Activated gamma-delta T cell treated with anti-CD3 and anti-CD28 coated beads, Interleukin-2, amount 50 U/mL, for 16 hours (primary cell): Measurements from ENCODE around the gene DNAJC13.
"Not testable (repeated sequence)": the region's sequence is repeated elsewhere in the genome, so short reads cannot be mapped to it uniquely, and the experiment has no call there.

Experiments used
- DNase-seq: peaks from one replicate; pipeline ENCODE4 v3.0.0-alpha.2; 2020; ENCODE audit warnings: low read depth

DNAJC13 gene

GRCh38 chr3:132545471-132545870, 128.2 kb downstream of the DNAJC13 start:
- no peak for DNase-seq

GRCh38 chr3:132549169-132549568, 131.9 kb downstream of the DNAJC13 start:
- DNase-seq = no peak

- no peak for DNase-seq
Measured at GRCh38 chr3:132549890-132550578, 132.7 kb downstream of the DNAJC13 start.

GRCh38 chr3:132550579-132551305, 133.4 kb downstream of the DNAJC13 start:
- DNase-seq = no peak

GRCh38 chr3:132553826-132554225, 136.5 kb downstream of the DNAJC13 start:
- DNase-seq = no peak

GRCh38 chr3:132554437-132554836, 137.1 kb downstream of the DNAJC13 start:
- DNase-seq = no peak

- DNase-seq = no peak
Measured at GRCh38 chr3:132555306-132556035, 138.2 kb downstream of the DNAJC13 start.

GRCh38 chr3:132556036-132556386, 138.7 kb downstream of the DNAJC13 start:
- not testable (repeated sequence) for DNase-seq

- DNase-seq = no peak
Measured at GRCh38 chr3:132556508-132557159, 139.3 kb downstream of the DNAJC13 start.

GRCh38 chr3:132561003-132561402, 143.7 kb downstream of the DNAJC13 start:
- no peak for DNase-seq

- DNase-seq = no peak
Measured at GRCh38 chr3:132563420-132564069, 146.2 kb downstream of the DNAJC13 start.

GRCh38 chr3:132564070-132564465, 146.8 kb downstream of the DNAJC13 start:
- no peak for DNase-seq

- no peak for DNase-seq
Measured at GRCh38 chr3:132568422-132568821, 151.1 kb downstream of the DNAJC13 start.

GRCh38 chr3:132569153-132569552, 151.9 kb downstream of the DNAJC13 start:
- DNase-seq = no peak

- DNase-seq = no peak
Measured at GRCh38 chr3:132569580-132569979, 152.3 kb downstream of the DNAJC13 start.

GRCh38 chr3:132570016-132570415, 152.7 kb downstream of the DNAJC13 start:
- no peak for DNase-seq

GRCh38 chr3:132573797-132574211, 156.5 kb downstream of the DNAJC13 start:
- DNase-seq = no peak

GRCh38 chr3:132587401-132587800, 170.1 kb downstream of the DNAJC13 start:
- no peak for DNase-seq
